Stimulated activated naive B cell treated with anti-CD40 and anti-IgM and Interleukin-4, amounts not matched to agents 10 μg/mL and 1 μg/mL and 100 μg/mL, for 72 hours (primary cell): ENCODE data around the gene SCN1A.

Source experiments
- ATAC-seq, 2 donors: fragments of 150-1000 bp; cut with Tn5 transposase; replicated peaks; 2 replicates each; pipeline ENCODE4 v1.10.0; 2021; ENCODE audit warnings: moderate library complexity in 1 of 2
- DNase-seq: peaks from one replicate; pipeline ENCODE4 v3.0.0; 2021
- H3K27ac Mint-ChIP-seq: one replicate; pipeline ENCODE4 v1.8.0; 2022; ENCODE audit warnings: mild to moderate bottlenecking, mixed read lengths
- H3K27me3 Mint-ChIP-seq, 2 donors: one replicate each; pipeline ENCODE4 v1.8.0; 2022; ENCODE audit warnings: mixed read lengths in 2 of 2
- H3K36me3 Mint-ChIP-seq, 2 donors: one replicate each; pipeline ENCODE4 v1.8.0; 2022; ENCODE audit warnings: mixed read lengths in 2 of 2, mild to moderate bottlenecking in 1 of 2
- H3K4me1 Mint-ChIP-seq, 2 donors: one replicate each; pipeline ENCODE4 v1.8.0; 2022; ENCODE audit warnings: mixed read lengths in 2 of 2, mild to moderate bottlenecking in 1 of 2
- H3K4me3 Mint-ChIP-seq, 2 donors: one replicate each; pipeline ENCODE4 v1.8.0; 2022; ENCODE audit warnings: mild to moderate bottlenecking in 2 of 2, mixed read lengths in 2 of 2, moderate library complexity in 1 of 2
- H3K9me3 Mint-ChIP-seq, 2 donors: one replicate each; pipeline ENCODE4 v1.8.0; 2022; ENCODE audit warnings: mixed read lengths in 2 of 2, mild to moderate bottlenecking in 1 of 2

SCN1A gene

GRCh38 chr2:166127217-166128155 is at the start of gene SCN1A:
Gene SCN1A (minus strand): TSS chr2:166128020. CDS start chr2:166073621, 54,399 bp downstream.
- ATAC-seq (peak in 1 of 2 donors; percentile 57), DNase-seq (no peak)
- peaks cover 2 to 6% of the 10 kb centered on the region in 2 donors for H3K4me1 Mint-ChIP-seq
- H3K4me3 Mint-ChIP-seq = no peak within 1 kb of the TSS
- no peak within 1 kb of the TSS for H3K27ac Mint-ChIP-seq
- peaks cover 12 to 32% of the 10 kb centered on the region in 2 donors for H3K27me3 Mint-ChIP-seq
- H3K9me3 Mint-ChIP-seq = no peaks in the 10 kb centered on the region
- no peaks in the 10 kb centered on the region for H3K36me3 Mint-ChIP-seq

GRCh38 chr2:166173263-166173662 is 45.4 kb upstream of the SCN1A start:
- DNase-seq = no peak
- Mint-ChIP-seq H3K9me3 (no peaks in the 10 kb centered on the region), H3K36me3 (no peaks in the 10 kb centered on the region), H3K4me3 (no peak overlapping the region), H3K4me1 (no peaks in the 10 kb centered on the region), H3K27me3 (peaks cover 4 to 7% of the 10 kb centered on the region in 2 donors), H3K27ac (no peak overlapping the region)
- ATAC-seq = no peak

- H3K36me3 Mint-ChIP-seq = no peaks in the 10 kb centered on the region
- no peak for ATAC-seq
- DNase-seq = no peak
- H3K27ac Mint-ChIP-seq = no peak overlapping the region
- H3K27me3 Mint-ChIP-seq = peaks cover 7% of the 10 kb centered on the region in 2 donors
- no peak overlapping the region for H3K4me3 Mint-ChIP-seq
- H3K4me1 Mint-ChIP-seq = no peaks in the 10 kb centered on the region
- no peaks in the 10 kb centered on the region for H3K9me3 Mint-ChIP-seq
These were observed 43.4 kb upstream of the SCN1A start for GRCh38 chr2:166171216-166171615.

- no peak overlapping the region for H3K27ac Mint-ChIP-seq
- DNase-seq (no peak), ATAC-seq (no peak)
- no peaks in the 10 kb centered on the region for H3K9me3 Mint-ChIP-seq
- no peaks in the 10 kb centered on the region for H3K4me1 Mint-ChIP-seq
- H3K4me3 Mint-ChIP-seq = no peak overlapping the region
- no peaks in the 10 kb centered on the region for H3K36me3 Mint-ChIP-seq
- peaks cover 7% of the 10 kb centered on the region in 2 donors for H3K27me3 Mint-ChIP-seq
These were observed 42.5 kb upstream of the SCN1A start for GRCh38 chr2:166170356-166170755.

- Mint-ChIP-seq H3K9me3 (no peaks in the 10 kb centered on the region), H3K36me3 (no peaks in the 10 kb centered on the region), H3K4me1 (no peaks in the 10 kb centered on the region), H3K4me3 (no peak overlapping the region), H3K27me3 (peaks cover 7% of the 10 kb centered on the region in 2 donors), H3K27ac (no peak overlapping the region)
- ATAC-seq (no peak), DNase-seq (no peak)
These were observed 39.6 kb upstream of the SCN1A start for GRCh38 chr2:166167449-166167848.

GRCh38 chr2:166163775-166164174 is 36.0 kb upstream of the SCN1A start:
- DNase-seq = no peak
- no peaks in the 10 kb centered on the region for H3K9me3 Mint-ChIP-seq
- H3K36me3 Mint-ChIP-seq = no peaks in the 10 kb centered on the region
- H3K27ac Mint-ChIP-seq = no peak overlapping the region
- H3K4me1 Mint-ChIP-seq = no peaks in the 10 kb centered on the region
- H3K4me3 Mint-ChIP-seq = no peak overlapping the region
- ATAC-seq = no peak
- H3K27me3 Mint-ChIP-seq = peaks cover 0 to 4% of the 10 kb centered on the region in 2 donors

GRCh38 chr2:166158546-166158945 is 30.7 kb upstream of the SCN1A start:
- Mint-ChIP-seq H3K9me3 (no peaks in the 10 kb centered on the region), H3K4me3 (no peak overlapping the region), H3K36me3 (no peaks in the 10 kb centered on the region), H3K27ac (no peak overlapping the region), H3K4me1 (no peaks in the 10 kb centered on the region), H3K27me3 (peaks cover 2 to 8% of the 10 kb centered on the region in 2 donors)
- ATAC-seq (no peak), DNase-seq (no peak)

- peaks cover 5 to 8% of the 10 kb centered on the region in 2 donors for H3K27me3 Mint-ChIP-seq
- H3K27ac Mint-ChIP-seq = no peak overlapping the region
- no peaks in the 10 kb centered on the region for H3K9me3 Mint-ChIP-seq
- no peak overlapping the region for H3K4me3 Mint-ChIP-seq
- DNase-seq (no peak), ATAC-seq (no peak)
- H3K4me1 Mint-ChIP-seq = no peaks in the 10 kb centered on the region
- H3K36me3 Mint-ChIP-seq = no peaks in the 10 kb centered on the region
These were observed 29.8 kb upstream of the SCN1A start for GRCh38 chr2:166157578-166157977.

- no peaks in the 10 kb centered on the region for H3K36me3 Mint-ChIP-seq
- ATAC-seq = no peak
These were observed 29.2 kb upstream of the SCN1A start for GRCh38 chr2:166156985-166157490.

GRCh38 chr2:166155589-166155988 is 27.8 kb upstream of the SCN1A start:
- Mint-ChIP-seq H3K27me3 (peaks cover 5 to 8% of the 10 kb centered on the region in 2 donors), H3K36me3 (no peaks in the 10 kb centered on the region), H3K4me1 (no peaks in the 10 kb centered on the region), H3K4me3 (no peak overlapping the region), H3K27ac (no peak overlapping the region), H3K9me3 (no peaks in the 10 kb centered on the region)
- ATAC-seq = no peak
- no peak for DNase-seq

More at GRCh38 chr2:166156985-166157490, 29.2 kb upstream of the SCN1A start:
- Mint-ChIP-seq H3K27me3 (peaks cover 5 to 8% of the 10 kb centered on the region in 2 donors), H3K4me1 (no peaks in the 10 kb centered on the region), H3K4me3 (no peak overlapping the region), H3K9me3 (no peaks in the 10 kb centered on the region), H3K27ac (no peak overlapping the region)
- DNase-seq = no peak

- no peak for DNase-seq
- Mint-ChIP-seq H3K27ac (no peak overlapping the region), H3K9me3 (no peaks in the 10 kb centered on the region), H3K27me3 (peaks cover 5 to 8% of the 10 kb centered on the region in 2 donors), H3K36me3 (no peaks in the 10 kb centered on the region), H3K4me3 (no peak overlapping the region), H3K4me1 (no peaks in the 10 kb centered on the region)
- ATAC-seq = no peak
These were observed 27.0 kb upstream of the SCN1A start for GRCh38 chr2:166154685-166155338.

- Mint-ChIP-seq H3K27ac (no peak overlapping the region), H3K4me3 (no peak overlapping the region), H3K36me3 (no peaks in the 10 kb centered on the region), H3K27me3 (peaks cover 4 to 5% of the 10 kb centered on the region in 2 donors), H3K9me3 (no peaks in the 10 kb centered on the region), H3K4me1 (no peaks in the 10 kb centered on the region)
- no peak for ATAC-seq
- no peak for DNase-seq
These were observed 24.2 kb upstream of the SCN1A start for GRCh38 chr2:166152064-166152463.

- ATAC-seq (no peak), DNase-seq (no peak)
- no peaks in the 10 kb centered on the region for H3K9me3 Mint-ChIP-seq
- H3K4me3 Mint-ChIP-seq = no peak overlapping the region
- H3K27ac Mint-ChIP-seq = no peak overlapping the region
- no peaks in the 10 kb centered on the region for H3K4me1 Mint-ChIP-seq
- no peaks in the 10 kb centered on the region for H3K36me3 Mint-ChIP-seq
- peaks cover 0 to 5% of the 10 kb centered on the region in 2 donors for H3K27me3 Mint-ChIP-seq
These were observed 20.9 kb upstream of the SCN1A start for GRCh38 chr2:166148500-166149400.

- H3K27ac Mint-ChIP-seq = no peak overlapping the region
- no peak for DNase-seq
- no peak for ATAC-seq
- no peaks in the 10 kb centered on the region for H3K9me3 Mint-ChIP-seq
- no peak overlapping the region for H3K4me3 Mint-ChIP-seq
- no peaks in the 10 kb centered on the region for H3K27me3 Mint-ChIP-seq
- no peaks in the 10 kb centered on the region for H3K36me3 Mint-ChIP-seq
- no peaks in the 10 kb centered on the region for H3K4me1 Mint-ChIP-seq
These were observed 20.1 kb upstream of the SCN1A start for GRCh38 chr2:166147883-166148282.
